HG03064 (cell line): ENCODE measurements around the gene CHI3L2.

ENCODE experiments used
- ATAC-seq: cut with Tn5 transposase; IDR thresholded peaks from one replicate; pipeline ENCODE4 v1.9.1; 2021; ENCODE audit warnings: low read depth; ENCODE audit not compliant: unreplicated experiment

CHI3L2 gene

DNA sequence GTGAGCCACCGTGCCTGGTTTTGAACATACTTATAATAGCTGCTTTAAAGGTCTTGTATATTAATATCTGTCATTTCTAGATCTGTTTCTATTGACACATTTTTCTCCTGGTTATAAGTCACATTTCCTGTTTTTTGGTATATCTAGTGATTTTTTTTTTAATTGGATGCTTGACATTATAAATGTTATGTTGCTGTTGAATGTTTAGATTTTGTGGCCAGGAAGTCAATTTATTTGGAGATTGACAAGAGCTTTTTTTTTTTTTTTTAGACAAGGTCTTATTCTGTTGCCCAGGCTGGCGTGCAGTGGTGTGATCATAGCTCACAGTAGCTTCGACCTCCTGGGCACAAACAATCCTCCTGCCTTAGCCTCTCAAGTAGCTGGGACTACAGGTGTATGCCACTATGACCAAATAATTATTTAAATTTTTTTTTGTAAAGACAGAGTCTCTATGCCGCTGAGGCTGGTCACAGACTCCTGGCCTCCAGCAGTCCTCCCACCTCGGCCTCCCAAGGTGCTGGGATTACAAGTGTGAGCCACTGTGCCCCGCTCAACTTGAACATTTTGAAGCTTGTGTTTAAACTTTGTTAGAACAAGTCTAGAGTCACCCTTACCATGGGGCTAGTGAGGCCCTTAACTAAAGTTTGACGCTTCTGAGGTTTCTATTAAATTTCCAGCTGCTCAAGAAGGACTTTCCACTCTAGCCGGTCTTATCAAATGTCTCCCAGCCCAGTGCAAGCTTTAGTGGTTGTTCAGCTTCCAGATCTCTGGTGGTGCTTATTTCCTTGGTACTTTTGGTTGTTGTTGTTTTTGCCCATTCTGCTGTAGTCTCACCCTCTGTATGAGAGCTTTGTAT is 8.6 kb upstream of the CHI3L2 start:
- ATAC-seq, result peak; percentile 0

DNA sequence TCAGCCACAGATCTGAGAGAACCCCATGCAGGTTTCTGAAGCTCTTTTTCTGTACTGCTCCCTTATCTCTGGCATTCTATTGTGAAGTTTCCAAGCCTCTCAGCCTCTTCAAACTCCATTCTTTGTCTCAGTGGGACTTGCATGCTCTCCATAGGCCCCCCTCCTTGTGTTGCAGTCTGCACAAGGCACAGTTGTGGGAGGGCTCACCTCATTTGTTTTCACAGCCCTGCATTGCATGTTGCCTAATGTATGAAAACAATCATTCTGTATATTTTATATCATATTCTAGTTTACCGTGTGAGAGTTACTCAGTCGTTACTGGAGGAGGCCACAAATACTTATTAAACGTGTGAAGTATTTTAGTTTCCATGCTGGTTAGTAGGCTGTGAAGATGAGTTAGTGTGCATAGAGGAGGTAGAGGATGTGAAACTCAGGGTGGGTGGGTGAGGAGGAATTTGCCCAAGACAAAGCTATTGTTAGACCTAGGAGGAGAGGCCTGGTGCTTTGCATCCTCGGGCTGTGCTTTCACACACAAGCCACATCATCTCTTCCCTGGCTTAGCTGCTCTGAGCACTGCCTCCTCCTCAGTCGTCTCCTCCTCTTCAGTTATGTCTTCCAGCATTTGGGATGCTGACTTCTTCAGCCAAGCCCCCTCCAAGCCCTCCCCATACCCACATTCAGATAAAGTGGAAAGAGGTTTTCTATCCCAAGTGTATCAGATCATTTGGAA is 7.8 kb upstream of the CHI3L2 start:
- ATAC-seq, result peak; percentile 28

DNA sequence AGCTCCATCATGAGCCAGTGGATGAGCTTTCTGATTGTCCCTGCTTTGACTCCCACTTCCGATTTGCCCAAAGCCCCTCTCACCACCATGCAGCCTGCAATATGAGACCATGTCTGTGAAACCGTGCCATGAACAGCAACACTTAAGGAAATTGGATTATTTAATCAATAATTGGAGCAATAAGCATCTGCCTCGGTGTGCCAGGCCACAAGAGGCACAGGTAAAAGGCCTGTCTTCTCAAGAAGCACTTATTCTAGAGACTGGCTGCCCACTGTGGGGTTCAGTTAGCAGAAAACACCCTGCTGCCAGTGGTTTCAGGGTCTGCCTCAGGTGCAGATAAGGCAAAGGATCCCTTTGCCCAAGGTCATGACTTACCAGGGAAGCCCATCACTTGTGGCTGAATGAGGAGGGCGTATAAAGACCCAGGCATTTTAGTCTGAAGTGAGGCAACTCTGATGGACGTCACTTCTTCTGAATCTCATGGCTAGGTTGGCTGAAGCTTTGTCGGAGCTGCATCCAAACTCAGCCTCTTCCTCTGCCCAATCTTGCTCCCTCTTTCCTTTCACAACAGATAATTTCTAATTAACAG is 7.1 kb upstream of the CHI3L2 start:
- ATAC-seq, result no peak

- ATAC-seq, result no peak
Observed at GRCh38 chr1:111221276-111221632, 6.3 kb upstream of the CHI3L2 start.

- ATAC-seq, result peak; percentile 49
Observed at GRCh38 chr1:111221633-111222291, 5.8 kb upstream of the CHI3L2 start.

- ATAC-seq, result no peak
Observed at GRCh38 chr1:111222308-111223125, 5.0 kb upstream of the CHI3L2 start.

DNA sequence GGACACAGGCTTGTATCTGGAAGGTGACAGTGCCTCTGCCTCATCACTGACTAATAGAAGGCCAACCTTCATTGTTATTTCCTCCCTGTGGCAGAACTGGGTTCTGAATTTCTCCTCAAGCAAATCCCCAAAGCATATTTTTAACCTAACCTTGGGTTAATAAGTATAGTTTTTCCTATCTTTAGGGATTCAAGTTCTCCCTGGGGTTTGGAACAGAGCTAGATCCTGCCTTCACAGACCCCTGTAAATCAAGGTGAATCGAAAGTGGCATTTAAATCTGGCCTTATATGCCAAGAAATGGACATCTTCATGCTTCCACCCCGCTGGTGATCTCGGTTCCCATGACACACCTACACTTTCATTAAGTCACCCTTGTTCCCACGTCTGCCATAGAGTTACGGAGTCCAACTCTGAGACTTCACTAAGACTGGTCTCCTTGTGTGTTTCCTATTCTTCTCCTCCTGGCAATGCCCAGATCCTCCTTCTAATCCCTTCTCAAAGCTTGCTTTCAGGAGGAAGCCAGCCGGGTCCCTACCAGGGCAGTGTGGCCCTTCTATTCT is 4.3 kb upstream of the CHI3L2 start:
- ATAC-seq, result no peak

DNA sequence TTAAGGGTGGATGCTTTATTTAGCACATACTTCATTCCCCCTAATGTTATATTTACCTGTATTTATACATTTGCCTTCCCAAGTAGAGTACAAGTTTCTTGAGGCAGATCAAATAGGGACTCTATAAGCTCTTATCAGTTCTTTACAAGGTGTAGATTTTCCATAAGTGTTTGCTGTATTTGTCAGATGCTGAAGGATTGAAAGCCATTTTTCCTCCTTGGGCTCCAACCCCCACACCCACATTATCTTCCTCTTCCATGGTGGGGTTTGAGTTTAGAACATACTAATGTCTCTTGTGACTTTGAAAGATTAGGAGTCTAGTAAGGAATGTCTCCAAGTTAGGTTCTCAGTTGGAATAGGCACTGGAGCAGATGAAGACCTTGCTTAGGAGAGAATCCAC is 2.4 kb upstream of the CHI3L2 start:
- no peak for ATAC-seq

- no peak for ATAC-seq
Observed at GRCh38 chr1:111225717-111226400, 1.7 kb upstream of the CHI3L2 start.

DNA sequence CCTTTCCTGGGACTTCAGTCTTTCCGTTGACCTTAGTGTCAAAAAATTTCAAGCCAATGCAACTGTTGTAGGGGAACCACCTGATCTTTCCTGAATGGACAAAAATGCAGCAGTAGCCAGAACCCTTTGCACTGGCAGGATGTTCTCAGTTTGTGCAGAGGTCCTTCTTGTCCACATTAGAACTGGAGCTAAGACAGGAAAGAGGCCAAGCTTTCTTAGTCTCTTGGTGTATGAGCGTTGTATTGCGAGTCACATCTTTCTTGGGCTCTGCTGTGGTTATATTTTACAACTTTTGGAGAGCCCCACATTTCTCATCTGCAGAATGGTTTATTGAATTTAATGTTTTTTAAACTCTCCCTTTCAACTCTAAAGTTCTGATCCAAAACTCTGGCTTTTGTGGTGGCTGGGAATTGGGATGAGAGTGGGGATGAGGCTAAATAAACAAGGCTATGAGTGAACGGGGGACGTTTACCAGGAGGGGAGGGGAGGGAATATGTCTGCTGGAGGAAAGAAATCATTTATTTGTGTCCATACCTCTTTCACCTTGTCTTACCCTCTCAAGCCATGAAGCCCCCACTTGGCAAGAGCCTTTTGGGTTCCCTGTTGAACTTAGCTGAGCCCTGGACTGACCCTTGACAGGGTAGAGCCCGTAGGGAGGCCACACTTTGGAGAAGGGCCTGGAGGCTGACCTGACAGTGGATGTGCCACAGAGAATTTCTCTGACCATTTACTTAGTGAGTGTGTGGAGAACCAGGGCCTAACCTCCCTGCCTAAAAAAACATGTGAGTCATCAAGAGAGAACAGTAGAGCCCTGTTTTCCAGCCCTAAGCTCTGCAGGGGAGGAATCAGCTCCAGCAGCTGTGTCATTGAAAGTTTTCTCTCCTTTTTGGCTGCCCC is 586 bp downstream of the CHI3L2 start:
- ATAC-seq, result no peak

- no peak for ATAC-seq
Observed at GRCh38 chr1:111228748-111229126, 1.2 kb downstream of the CHI3L2 start.

DNA sequence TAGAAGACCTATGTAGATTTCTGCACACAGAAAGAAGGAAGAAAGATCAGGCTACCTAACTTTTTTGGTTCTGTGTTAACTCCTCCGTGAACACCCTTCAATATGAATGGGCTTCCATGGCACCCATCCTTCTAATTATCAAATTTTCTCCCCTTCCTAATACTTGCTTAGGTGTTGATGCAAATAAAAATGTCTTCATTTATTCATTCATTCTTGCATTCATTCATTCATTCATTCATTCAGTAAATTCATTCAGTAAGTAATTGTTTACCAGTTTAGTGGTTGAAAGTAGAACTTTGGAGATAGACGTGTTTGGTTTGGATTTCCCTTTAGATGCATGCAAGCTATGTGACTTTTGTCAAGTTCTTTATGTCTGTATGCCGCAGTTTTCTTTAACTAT is 4.6 kb downstream of the CHI3L2 start:
- no peak for ATAC-seq

GRCh38 chr1:111234258-111234657 is 6.7 kb downstream of the CHI3L2 start:
- no peak for ATAC-seq

- ATAC-seq, result no peak
Observed at GRCh38 chr1:111234866-111235265, 7.4 kb downstream of the CHI3L2 start.

GRCh38 chr1:111236379-111236778 is 8.9 kb downstream of the CHI3L2 start:
- no peak for ATAC-seq

DNA sequence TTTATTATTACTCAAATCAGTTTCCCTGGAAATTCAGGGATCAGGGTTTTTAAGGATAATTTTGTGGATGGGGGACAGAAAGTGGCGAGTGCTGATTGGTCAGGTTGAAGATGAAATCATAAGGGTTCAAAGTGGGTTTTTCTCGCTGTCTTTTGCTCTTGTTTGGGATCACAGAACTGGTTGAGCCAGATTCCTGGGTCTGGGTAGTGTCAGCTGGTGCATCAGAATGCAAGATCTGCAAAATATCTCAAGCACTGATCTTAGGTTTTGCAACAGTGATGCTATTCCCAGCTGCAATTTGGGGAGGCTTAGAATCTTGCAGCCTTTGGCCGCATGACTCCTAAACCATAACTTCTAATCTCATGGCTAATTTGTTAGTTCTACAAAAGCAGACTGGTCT is 9.3 kb downstream of the CHI3L2 start:
- ATAC-seq, result no peak

GRCh38 chr1:111238056-111238795 is 10.7 kb downstream of the CHI3L2 start:
- no peak for ATAC-seq

GRCh38 chr1:111241797-111242196 is 14.3 kb downstream of the CHI3L2 start:
- ATAC-seq, result no peak
